Measurements from ENCODE around the gene KRTAP10-9.
"Not testable (repeated sequence)": the region's sequence is repeated elsewhere in the genome, so short reads cannot be mapped to it uniquely, and the experiment has no call there.

Gene KRTAP10-9

DNA sequence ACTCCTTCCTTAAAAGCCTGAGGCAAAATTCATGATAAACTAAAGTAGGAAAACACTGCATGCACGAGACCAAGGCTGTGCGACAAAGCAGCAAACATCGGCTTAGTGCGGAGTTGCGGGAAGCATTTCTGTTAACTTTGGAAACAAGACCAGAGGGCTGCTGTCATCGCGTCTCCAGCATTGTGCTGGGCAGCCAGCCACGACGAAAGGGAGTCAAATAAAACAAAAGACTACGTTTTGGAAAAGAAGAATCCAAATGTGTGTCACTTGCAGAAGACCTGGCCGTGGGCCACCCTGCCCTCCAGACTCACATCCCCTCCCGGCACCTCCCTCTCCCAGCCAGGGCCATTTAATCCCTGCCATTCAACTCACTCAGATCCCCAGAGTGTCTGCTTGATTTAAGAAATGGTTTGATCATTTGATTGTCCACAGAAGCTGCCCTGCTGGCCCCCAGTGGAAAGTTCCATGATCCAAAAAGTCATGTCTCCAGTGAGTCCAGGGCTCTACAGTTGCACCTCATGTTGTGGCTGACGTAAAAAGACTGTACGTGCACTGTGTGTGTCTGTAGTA is 16.9 kb downstream of the KRTAP10-9 start:
- DNase-seq (ENCODE audit: low spot score): no peak

DNA sequence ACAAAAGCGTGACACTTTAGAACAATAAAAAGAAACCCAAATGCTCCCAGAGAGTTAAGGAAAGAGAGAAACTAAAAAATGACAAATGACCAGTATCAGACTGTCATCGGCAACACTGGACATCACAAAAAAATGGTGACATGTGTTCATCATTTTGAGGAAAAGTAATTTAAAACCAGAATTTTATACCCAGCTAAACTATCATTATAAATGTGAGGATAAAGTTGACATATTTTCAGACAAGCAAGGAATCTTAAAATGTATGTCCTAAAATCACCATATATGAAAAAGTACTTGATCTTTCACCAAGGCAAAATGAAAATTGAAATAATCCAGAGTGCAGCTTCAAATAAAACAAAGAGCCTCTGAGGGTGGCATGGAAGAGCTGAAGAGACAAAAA is 18.0 kb downstream of the KRTAP10-9 start:
- DNase-seq (ENCODE audit: low spot score): no peak

DNA sequence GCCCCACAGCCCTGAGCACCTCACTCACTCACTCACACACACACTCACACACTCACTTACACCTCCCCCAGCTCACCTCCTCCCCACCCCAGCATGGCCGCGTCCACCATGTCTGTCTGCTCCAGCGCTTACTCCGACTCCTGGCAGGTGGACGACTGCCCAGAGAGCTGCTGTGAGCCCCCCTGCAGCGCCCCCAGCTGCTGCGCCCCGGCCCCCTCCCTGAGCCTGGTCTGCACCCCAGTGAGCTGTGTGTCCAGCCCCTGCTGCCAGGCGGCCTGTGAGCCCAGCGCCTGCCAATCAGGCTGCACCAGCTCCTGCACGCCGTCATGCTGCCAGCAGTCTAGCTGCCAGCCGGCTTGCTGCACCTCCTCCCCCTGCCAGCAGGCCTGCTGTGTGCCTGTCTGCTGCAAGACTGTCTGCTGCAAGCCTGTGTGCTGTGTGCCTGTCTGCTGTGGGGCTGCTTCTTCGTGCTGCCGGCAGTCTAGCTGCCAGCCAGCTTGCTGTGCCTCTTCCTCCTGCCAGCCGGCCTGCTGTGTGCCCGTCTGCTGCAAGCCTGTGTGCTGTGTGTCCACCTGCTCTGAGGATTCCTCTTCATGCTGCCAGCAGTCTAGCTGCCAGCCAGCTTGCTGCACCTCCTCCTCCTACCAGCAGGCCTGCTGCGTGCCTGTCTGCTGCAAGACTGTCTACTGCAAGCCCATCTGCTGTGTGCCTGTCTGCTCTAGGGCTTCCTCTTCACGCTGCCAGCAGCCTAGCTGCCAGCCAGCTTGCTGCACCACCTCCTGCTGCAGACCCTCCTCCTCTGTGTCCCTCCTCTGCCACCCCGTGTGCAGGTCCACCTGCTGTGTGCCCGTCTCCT is 19.7 kb downstream of the KRTAP10-9 start, which contains the start of gene KRTAP10-11:
Gene KRTAP10-11 (plus strand): TSS at position 49 of the 856 bp plus-strand sequence. CDS start 45 bp downstream, at position 94.
- not testable (repeated sequence) for DNase-seq (ENCODE audit: low spot score)

DNA sequence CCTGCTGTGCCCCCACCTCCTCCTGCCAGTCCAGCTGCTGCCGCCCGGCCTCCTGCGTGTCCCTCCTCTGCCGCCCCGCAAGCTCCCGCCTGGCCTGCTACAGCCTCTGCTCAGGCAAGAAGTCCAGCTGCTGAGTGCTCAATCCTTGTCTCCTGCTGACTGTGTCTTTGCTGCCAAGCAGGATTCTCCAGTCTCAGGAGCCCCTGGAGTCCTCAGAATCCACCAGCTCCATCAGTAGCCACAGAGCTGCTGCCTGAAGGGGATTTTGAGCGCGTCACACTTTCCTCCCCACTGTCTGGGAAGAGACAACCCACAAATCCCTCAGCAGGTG is 20.3 kb downstream of the KRTAP10-9 start:
- no peak for DNase-seq (ENCODE audit: low spot score)

DNA sequence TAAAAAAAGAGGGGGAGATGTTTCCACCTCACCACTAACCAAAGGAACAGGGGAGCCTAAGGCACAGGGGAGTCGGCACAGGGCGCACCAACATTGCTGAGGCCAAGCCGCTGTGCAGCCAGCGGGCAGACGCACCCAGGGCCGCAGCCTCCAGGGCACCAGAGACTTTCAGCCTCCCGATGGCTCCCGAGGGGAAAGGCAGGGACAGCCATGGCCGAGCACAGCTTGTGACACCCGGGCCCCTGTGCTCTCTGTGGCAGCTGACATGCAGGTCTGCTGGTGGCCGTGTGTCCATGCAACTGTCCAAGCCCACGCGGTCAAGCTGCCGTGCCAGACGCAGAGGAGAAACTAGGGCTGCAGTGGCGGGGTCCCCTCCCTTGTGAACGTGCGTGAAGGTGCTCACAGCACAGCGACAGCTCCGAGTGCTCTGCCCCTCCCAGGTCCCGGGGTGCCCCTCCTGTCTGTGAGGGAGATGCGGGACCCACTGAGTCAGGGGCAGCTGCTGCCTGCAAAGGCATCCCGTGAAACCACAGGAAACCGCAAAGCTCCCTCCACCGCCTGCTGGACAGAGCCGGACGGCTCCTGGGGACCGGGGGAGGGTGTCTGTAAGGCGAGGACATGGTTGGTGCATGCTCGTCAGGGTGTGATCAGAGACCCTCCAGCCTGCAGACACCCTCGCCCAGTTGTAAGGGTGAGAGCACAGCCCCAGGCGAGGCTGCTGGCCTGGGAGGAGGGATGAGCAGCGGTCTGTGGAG is 21.8 kb downstream of the KRTAP10-9 start:
- no peak for DNase-seq (ENCODE audit: low spot score)

DNA sequence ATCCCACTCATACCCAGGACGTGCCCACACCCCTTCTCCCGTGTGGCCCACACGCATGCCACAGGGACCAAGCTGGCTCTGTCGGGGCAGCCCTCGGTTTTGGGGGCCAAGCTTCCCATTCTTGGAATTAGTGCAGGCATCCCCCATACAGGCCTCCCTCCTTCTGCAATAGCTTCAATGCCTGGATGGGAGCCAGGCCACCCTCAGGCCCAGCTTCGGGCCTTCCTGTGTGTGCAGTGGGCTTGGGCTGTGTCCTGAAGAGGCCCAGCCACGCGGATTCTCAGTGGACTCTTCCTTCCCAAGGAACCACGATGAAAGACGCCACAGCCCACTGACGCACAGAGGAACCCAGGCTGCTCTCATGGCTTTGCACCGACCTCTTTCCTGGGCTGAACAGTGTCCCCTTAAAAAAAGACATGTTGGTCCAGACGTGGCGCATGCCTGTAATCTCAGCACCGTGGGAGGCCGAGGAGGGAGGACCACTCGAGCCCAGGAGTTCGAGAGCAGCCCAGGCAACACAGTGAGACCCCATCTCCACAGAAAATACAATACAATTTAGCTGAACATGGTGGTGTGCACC is 22.7 kb downstream of the KRTAP10-9 start:
- no peak for DNase-seq (ENCODE audit: low spot score)

DNA sequence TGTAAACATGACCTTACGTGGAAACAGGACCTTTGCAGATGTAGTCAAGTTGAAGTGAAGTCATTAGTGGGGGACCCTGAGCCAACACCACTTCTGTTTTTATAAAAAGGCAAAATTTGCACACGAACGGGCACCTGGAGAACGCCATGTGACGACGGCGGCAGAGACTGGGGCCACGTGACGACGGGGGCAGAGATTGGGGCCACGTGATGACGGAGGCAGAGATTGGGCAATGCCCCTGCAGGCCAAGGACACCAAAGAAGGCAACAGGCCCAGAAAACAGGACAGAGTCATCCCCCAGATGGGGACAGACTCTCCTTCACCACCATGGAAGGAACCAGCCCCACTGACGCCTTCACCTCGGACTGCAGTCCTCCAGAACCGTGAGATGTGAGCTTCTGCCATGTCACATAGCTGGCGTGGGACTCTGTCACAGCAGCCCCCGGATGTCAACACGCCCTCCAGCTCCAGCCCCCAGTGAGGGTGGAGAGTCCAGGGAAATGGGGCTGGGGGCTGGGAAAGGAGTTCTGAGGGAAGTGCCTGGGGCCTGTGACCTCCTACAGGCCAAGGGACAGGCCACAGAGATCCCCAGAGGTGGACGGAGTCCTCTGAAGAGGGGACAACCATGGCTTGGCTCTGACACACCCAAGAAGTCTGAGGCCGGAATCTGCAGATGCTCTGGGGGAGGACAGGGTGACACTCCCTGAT is 23.5 kb downstream of the KRTAP10-9 start:
- no peak for DNase-seq (ENCODE audit: low spot score)

DNA sequence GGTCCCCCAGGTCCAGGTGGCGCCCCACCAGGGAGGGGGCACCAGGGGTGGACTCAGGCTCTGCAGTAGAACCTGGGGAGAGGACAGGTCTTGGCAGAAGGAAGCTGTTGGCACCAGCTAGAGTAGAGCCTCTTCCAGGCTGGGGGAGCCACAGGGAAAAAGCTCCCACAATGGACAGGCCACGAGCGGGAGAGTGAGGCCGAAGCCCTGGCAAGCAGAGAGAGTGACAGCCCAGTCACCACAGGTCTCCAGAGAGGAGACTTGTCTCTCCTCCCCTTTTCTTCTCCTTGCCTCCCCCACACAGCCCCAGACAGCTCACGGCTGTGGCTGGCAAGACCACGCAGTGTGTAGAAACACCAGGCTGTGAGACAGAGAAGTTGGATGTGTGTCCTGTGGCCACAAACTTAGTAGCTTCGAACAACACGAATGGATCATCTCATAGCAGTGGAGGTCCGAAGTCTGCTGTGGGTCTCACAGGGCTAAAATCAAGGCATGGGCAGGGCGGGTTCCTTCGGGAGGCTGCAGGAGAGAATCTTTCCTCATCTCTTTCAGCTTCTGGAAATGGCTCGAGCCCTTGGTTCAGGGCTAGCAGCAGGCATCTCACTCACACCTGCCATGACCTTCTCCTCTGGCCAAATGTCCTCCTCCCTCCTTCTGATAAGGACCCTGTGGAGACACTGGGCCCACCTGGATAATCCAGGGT is 24.2 kb downstream of the KRTAP10-9 start:
- no peak for DNase-seq (ENCODE audit: low spot score)

DNA sequence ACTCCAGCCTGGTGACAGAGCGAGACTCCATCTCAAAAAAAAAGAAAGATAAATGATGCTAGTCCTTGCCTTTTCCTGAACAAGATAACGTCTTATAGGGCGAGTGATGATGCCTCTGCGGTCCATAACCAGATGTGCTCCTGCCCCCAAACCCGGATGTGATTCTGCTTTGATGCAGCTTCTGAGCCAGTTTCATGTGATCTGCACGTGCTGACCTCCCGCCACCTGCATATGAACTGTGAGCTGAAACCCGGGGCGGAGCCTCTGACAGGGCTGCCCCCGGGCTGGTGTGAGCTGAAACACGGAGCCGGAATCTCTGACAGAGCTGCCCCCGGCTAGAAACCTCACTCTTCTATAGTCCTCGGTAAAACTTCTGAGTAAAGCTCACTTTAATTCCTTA is 26.2 kb downstream of the KRTAP10-9 start:
- DNase-seq (ENCODE audit: low spot score): no peak

DNA sequence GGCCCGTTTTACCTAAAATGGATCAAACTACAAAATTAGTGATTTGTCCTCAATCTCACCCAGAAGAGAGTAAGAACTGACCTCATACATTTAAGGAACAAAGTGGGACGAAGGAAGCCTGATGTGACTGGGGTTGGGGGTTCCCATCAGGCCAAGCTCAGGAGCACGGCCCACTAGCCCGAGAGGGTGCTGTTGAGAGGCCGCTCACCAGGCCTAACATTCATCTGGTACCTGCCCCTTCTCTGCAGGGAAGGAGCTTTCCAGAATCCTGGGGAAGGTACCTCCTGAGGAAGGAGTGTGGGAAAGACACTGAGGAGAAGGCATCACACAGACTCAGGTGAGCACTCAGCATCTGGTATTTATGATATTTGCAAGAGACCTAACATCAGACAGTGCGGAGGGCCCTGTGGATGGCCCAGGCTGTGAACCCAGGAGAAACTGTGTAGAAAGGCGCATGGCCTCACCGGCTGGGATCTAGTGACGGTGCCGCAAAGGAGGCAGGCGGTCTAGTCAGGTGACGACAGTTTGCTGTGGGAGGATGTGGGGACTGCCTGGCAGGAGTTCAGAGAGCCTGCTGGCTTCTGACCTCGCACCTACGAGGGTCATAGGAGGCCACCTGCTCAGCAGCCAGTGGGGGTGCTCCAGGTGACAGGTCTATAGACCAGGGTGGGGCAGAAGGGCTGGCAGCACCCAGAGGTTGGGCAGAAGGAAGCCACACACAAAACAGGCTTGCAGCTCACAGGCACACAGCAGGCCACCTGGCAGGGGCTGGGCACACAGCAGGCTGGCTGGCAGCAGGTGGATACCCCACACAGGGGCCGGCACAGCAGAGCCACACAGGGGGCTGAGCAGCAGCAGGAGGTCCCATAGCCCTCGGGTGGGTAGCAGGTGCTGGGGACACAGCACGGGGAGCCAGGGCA is 27.0 kb downstream of the KRTAP10-9 start:
- DNase-seq (ENCODE audit: low spot score): no peak

DNA sequence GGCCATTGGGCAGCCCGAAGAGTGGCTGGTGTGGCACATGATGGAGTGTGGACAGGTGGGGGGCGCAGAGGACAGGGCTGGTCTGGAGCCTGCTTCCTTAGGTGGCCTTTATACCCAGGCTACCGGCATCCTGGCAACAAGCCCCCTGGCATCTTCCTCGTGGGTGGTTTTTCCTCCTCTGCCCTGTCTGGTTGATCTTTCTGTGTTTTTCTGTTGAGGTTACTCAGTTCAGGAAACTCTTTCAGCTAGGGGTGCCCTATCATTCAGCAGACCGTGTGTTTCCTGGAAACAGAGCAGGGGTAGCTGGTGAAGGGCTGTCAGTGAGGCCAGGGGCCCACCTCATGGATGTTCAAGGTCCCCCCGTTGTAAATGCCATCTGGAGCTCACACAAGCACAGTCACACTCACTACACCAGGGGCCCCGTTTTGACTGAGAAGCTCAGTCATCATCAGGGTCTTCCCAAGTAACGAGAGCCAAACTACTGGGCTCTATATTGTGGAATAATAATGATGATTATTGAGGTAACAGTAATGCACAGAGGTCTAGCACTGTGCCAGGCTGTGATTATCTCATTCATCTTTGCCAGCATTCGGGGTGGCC is 27.8 kb downstream of the KRTAP10-9 start, which contains the start of gene KRTAP12-4:
Gene KRTAP12-4 (minus strand): TSS at position 84 of the 600 bp plus-strand sequence. CDS start 45 bp downstream, at position 39.
- DNase-seq (ENCODE audit: low spot score): no peak

DNA sequence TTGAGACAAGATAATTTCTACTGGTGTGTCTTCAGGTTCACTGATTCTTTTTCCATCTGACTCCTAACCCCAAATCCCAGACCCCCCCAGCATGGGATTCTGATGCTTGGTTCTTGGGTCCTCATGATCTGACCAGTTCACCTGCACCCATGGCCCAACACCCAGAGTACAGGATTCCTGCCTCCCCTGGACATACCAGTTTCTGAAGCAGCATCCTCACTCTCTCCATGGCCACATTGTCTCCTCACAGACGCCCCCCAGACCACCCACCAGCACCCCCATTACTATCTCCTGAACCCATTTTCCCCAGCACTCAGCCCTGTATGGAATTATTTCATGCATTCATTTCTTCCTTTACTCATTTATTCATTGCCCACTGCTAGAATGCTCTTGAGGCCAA is 30.0 kb downstream of the KRTAP10-9 start:
- DNase-seq (ENCODE audit: low spot score): no peak

DNA sequence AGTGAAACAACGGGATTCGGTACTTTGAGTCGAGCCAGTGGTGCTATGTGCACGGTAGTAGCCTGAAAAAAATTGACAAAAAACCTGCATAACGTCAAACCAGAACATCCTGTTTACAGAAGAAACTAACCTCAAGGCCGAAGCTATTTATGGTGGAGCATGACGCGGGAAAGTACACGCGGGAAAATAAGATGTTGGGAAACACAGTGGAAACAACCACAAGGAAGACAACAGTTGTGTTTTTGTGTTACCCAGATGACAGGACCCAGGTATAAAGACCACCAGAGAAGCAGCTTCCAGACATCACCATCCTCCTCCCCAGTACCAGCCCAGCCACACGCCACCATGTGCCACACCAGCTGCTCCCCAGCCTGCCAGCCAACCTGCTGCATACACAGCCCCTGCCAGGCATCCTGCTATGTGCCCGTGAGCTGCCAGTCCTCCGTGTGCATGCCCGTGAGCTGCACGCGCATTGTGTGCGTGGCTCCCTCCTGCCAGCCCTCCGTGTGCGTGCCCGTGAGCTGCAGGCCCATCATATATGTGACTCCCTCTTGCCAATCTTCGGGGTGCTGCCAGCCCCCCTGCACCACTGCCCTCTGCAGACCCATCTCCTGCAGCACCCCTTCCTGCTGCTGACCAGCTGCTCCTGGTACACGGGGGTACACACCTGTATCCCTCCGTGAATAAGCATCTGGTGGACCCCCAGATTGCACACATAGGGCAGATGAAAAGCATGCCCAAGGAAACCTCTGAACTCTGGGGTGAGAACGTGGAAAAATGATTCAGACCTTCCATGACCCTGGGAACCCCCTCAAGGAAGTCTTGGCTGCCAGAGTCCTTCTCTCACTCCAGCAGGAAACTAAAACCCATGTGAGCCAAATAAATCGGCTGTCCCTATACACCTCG is 31.0 kb downstream of the KRTAP10-9 start, which contains the start of gene KRTAP12-3:
Gene KRTAP12-3 (plus strand): TSS at position 298 of the 906 bp plus-strand sequence. CDS start 48 bp downstream, at position 346.
- no peak for DNase-seq (ENCODE audit: low spot score)

DNA sequence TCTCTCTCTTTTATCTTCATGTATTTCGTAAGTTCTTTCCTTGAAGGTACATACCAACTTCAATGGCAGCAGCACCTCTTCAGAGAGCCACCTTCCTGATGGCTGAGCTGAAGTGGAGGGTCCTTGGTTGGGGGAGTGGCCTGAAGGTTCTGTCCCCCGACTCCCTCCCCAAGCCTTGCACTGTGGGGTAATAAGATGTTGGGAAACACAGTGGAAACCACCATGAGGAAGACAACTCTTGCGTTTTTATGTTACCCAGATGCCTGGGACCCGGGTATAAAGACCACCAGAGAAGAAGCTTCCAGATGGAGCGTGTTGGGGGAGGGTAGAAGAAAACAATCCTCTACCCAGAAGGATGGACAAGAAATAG is 31.6 kb downstream of the KRTAP10-9 start:
- no peak for DNase-seq (ENCODE audit: low spot score)

DNA sequence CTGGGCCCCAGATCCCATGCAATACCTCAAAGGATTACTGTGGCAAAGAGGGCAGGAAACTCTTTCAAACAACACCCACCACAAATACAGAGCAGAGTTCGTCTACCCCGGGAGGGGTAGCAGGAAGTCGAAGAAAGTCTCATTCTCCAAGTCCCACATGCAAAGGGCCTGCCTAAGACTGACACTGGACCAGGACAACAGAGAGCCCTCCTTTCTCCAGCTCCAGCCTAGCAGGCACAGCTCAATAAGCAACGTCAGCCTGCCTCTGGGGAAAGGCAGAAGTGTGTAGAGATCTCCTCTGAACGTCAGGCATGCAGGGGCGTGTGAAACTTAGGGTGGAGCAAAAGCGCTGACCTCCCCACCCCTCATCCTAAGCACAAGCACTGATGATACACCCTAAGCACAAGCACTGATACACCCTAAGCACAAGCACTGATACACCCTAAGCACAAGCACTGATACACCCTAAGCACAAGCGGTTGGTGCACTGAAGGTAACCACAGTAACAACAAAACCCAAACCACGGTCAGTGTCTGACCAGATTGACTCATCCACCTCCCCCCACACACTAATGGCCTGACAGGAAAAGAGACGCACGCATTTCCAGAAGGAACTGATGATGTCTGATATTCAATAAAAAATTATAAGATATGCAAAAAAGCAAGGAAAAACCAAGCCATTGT is 32.2 kb downstream of the KRTAP10-9 start:
- DNase-seq (ENCODE audit: low spot score): no peak

DNA sequence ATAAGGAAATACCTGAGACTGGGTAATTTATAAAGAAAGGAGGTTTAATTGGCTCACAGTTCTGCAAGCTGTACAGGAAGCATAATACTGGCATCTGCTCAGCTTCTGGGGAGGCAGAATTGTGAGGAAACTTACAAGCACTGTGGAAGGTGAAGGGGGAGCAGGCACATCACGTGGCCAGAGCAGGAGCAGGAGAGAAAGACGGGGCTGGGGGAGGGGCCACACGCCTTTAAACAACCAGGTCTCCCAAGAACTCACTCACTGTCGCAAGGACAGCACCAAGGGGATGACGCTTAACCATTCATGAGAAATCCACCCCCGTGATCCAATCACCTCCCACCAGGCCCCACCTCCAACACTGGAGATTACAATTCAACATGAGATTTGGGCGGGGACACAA is 34.7 kb downstream of the KRTAP10-9 start:
- not testable (repeated sequence) for DNase-seq (ENCODE audit: low spot score)

DNA sequence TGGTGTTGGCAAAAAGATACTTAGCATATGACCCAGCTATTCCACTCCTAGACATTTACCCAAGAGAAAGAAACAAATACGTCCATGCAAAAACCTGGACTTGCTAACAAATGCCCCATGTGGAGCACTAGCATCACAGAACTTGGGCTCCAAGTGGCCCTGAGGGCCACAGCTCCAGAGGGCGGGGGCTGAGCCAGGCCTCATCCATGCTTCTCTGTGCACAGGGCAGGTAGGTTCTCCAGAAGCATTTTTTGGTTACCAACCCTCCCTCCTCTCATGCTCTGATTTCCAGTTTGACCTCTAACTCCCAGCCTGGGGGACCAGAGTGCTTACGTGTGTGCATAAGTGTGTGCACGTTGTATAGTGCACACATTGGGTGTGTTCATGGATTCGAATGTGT is 37.8 kb downstream of the KRTAP10-9 start:
- no peak for DNase-seq (ENCODE audit: low spot score)

Measured in hematopoietic multipotent progenitor cell treated with erythropoietin and hydrocortisone succinate and interleukin-3 and kit ligand, for 15 days (in vitro differentiated cells).